H1 (cell line): ENCODE results near the gene SLC23A1. TPM values are rescaled to one million over a fixed set of nuclear protein-coding genes. Genes with fewer than 3 reads are reported as not detected.

ENCODE experiments used
- CTCF ChIA-PET: fragments of 300-600 bp; sonication (Branson Sonifier 250); formaldehyde crosslinking; loops from one replicate; lab custom pipeline; 2021; ENCODE audit not compliant: partially characterized antibody; lab: Charles Lee
- POLR2A ChIA-PET: fragments of 300-600 bp; sonication (Branson Sonifier 250); formaldehyde crosslinking; loops from one replicate; lab custom pipeline; 2021; ENCODE audit warnings: inconsistent platforms; ENCODE audit not compliant: partially characterized antibody; lab: Charles Lee
- DNase-seq, 2 experiments: peaks; one replicate each; pipeline versions ENCODE4 v3.0.0 to v3.0.0-alpha.2; 2010 to 2022; ENCODE audit warnings: low spot score in 2 of 2, low read depth in 1 of 2, mixed read lengths in 1 of 2
- FAIRE-seq: peaks from 2 replicates; lab custom pipeline; 2011; peaks lifted over from hg19 to GRCh38; lab: Jason Lieb, UNC
- H2AFZ ChIP-seq: 2 replicates; pipeline ENCODE4 v1.8.1; 2012; ENCODE audit warnings: low read length, inconsistent platforms
- H2AK5ac ChIP-seq: 2 replicates; pipeline ENCODE4 v1.6.1; 2013; ENCODE audit warnings: low read depth, low read length
- H2BK120ac ChIP-seq: replicated peaks from 2 replicates; pipeline ENCODE3; 2013; ENCODE audit warnings: low read depth, low read length, inconsistent platforms
- H2BK12ac ChIP-seq: 2 replicates; pipeline ENCODE4 v1.6.1; 2013; ENCODE audit warnings: low read depth, low read length
- H2BK15ac ChIP-seq: 2 replicates; pipeline ENCODE4 v1.6.1; 2013; ENCODE audit warnings: low read length
- H2BK20ac ChIP-seq: 2 replicates; pipeline ENCODE4 v1.6.1; 2013; ENCODE audit warnings: low read length
- H2BK5ac ChIP-seq: 2 replicates; pipeline ENCODE4 v1.6.1; 2013; ENCODE audit warnings: low read depth, low read length
- H3K14ac ChIP-seq: 2 replicates; pipeline ENCODE4 v1.6.1; 2013; ENCODE audit warnings: inconsistent platforms; ENCODE audit not compliant: insufficient read length
- H3K18ac ChIP-seq: 2 replicates; pipeline ENCODE4 v1.6.1; 2013; ENCODE audit warnings: low read length; ENCODE audit errors: extremely low read depth
- H3K23ac ChIP-seq: 2 replicates; pipeline ENCODE4 v1.6.1; 2013; ENCODE audit warnings: inconsistent platforms; ENCODE audit not compliant: insufficient read length
- H3K23me2 ChIP-seq: 2 replicates; pipeline ENCODE4 v1.6.1; 2013; ENCODE audit warnings: low read depth, low read length
- H3K27ac ChIP-seq: 2 replicates; pipeline ENCODE4 v1.6.1; 2011; ENCODE audit warnings: low read depth, low read length, inconsistent platforms
- H3K27me3 ChIP-seq, 4 experiments: replicated peaks in 1 of 4; 1 replicate in 1 of 4; 2 replicates in 3 of 4; pipeline versions ENCODE4 v1.6.1 to v1.8.1; 2011 to 2013; ENCODE audit warnings: low read length in 3 of 4, mild to moderate bottlenecking in 3 of 4, inconsistent platforms in 2 of 4, mixed read lengths in 2 of 4, moderate library complexity in 1 of 4; ENCODE audit not compliant: control insufficient read depth in 3 of 4, insufficient read depth in 3 of 4; ENCODE audit errors: extremely low read depth in 1 of 4
- H3K36me3 ChIP-seq, 4 experiments: 2 replicates each; pipeline versions ENCODE4 v1.6.1 to v1.8.1; 2011 to 2013; ENCODE audit warnings: mild to moderate bottlenecking in 4 of 4, low read length in 3 of 4, moderate library complexity in 2 of 4, control low read depth in 1 of 4, inconsistent platforms in 1 of 4; ENCODE audit not compliant: insufficient read depth in 4 of 4, control insufficient read depth in 2 of 4
- H3K4ac ChIP-seq: replicated peaks from 2 replicates; pipeline ENCODE3; 2013; ENCODE audit warnings: low read length, low read depth, mixed read lengths, inconsistent platforms; ENCODE audit not compliant: insufficient read length
- H3K4me1 ChIP-seq, 4 experiments: replicated peaks in 1 of 4; 1 replicate in 1 of 4; 2 replicates in 3 of 4; pipeline versions ENCODE4 v1.6.1 to v1.8.1; 2011 to 2013; ENCODE audit warnings: low read length in 3 of 4, inconsistent platforms in 2 of 4, mixed read lengths in 1 of 4; ENCODE audit not compliant: insufficient read depth in 4 of 4, control insufficient read depth in 3 of 4
- H3K4me2 ChIP-seq, 2 experiments: 2 replicates each; pipeline versions ENCODE4 v1.6.1 to v1.8.1; 2011 to 2013; ENCODE audit warnings: low read depth in 2 of 2, low read length in 2 of 2, control low read depth in 1 of 2, inconsistent platforms in 1 of 2, mild to moderate bottlenecking in 1 of 2; ENCODE audit not compliant: insufficient read depth in 1 of 2
- H3K4me3 ChIP-seq, 4 experiments: fragments of 200-600, 300-600 bp in 1 of 4; sonication (generic), shearing (Covaris generic), sonication (Bioruptor Twin) in 1 of 4; 2 replicates each; pipeline versions ENCODE4 v1.5.1 to v1.8.1; 2011 to 2016; ENCODE audit warnings: low read length in 4 of 4, low read depth in 3 of 4, control low read depth in 2 of 4, inconsistent platforms in 2 of 4, mild to moderate bottlenecking in 2 of 4, mixed read lengths in 1 of 4, moderate library complexity in 1 of 4; ENCODE audit not compliant: insufficient read depth in 2 of 4; ENCODE audit errors: extremely low read depth in 1 of 4
- H3K56ac ChIP-seq: replicated peaks from 2 replicates; pipeline ENCODE3; 2013; ENCODE audit warnings: low read depth, mild to moderate bottlenecking, mixed read lengths, low read length, inconsistent platforms; ENCODE audit not compliant: insufficient read length
- H3K79me1 ChIP-seq: 2 replicates; pipeline ENCODE4 v1.6.1; 2013; ENCODE audit warnings: low read depth, low read length, control low read depth
- H3K79me2 ChIP-seq, 2 experiments: 2 replicates each; pipeline versions ENCODE4 v1.6.1 to v1.8.1; 2012 to 2013; ENCODE audit warnings: low read length in 2 of 2, mild to moderate bottlenecking in 2 of 2, inconsistent platforms in 1 of 2; ENCODE audit not compliant: insufficient read depth in 2 of 2, control insufficient read depth in 1 of 2
- H3K9ac ChIP-seq, 4 experiments: replicated peaks in 1 of 4; 1 replicate in 1 of 4; 2 replicates in 3 of 4; pipeline versions ENCODE4 v1.6.1 to v1.8.1; 2011 to 2013; ENCODE audit warnings: low read depth in 3 of 4, low read length in 3 of 4, control low read depth in 2 of 4, mild to moderate bottlenecking in 2 of 4, moderate library complexity in 2 of 4, inconsistent platforms in 1 of 4; ENCODE audit errors: extremely low read depth in 1 of 4
- H3K9me3 ChIP-seq, 2 experiments: 2 replicates each; pipeline versions ENCODE4 v1.6.1 to v1.8.1; 2012 to 2013; ENCODE audit warnings: mild to moderate bottlenecking in 2 of 2, moderate library complexity in 2 of 2, control low read depth in 1 of 2, inconsistent platforms in 1 of 2, low read depth in 1 of 2, low read length in 1 of 2, mixed read lengths in 1 of 2; ENCODE audit not compliant: insufficient read depth in 2 of 2
- H4K20me1 ChIP-seq, 2 experiments: replicated peaks in 1 of 2; 2 replicates each; pipeline versions ENCODE3 to v1.8.1; 2011 to 2013; ENCODE audit warnings: inconsistent platforms in 2 of 2, low read length in 2 of 2, mild to moderate bottlenecking in 1 of 2; ENCODE audit not compliant: insufficient read depth in 2 of 2, control insufficient read depth in 1 of 2
- H4K5ac ChIP-seq: 2 replicates; pipeline ENCODE4 v1.6.1; 2013; ENCODE audit warnings: low read length, low read depth, mixed read lengths, inconsistent platforms; ENCODE audit not compliant: insufficient read length
- H4K8ac ChIP-seq: 2 replicates; pipeline ENCODE4 v1.8.0; 2013; ENCODE audit warnings: mild to moderate bottlenecking, moderate library complexity, low read length, inconsistent platforms; ENCODE audit not compliant: insufficient read depth; ENCODE audit errors: extremely low read depth
- H4K91ac ChIP-seq: replicated peaks from 2 replicates; pipeline ENCODE3; 2013; ENCODE audit warnings: low read length, mixed read lengths, inconsistent platforms; ENCODE audit not compliant: insufficient read length
- CBX5 ChIP-seq: fragments of 300-800, 300-1000 bp; sonication (generic); IDR thresholded peaks from 2 replicates; pipeline ENCODE4 v1.7.1; 2016; ENCODE audit warnings: antibody characterized with exemption, low read length, low read depth
- CREB1 ChIP-seq: IDR thresholded peaks from 2 replicates; pipeline ENCODE4 v1.6.1; 2012; ENCODE audit warnings: inconsistent platforms
- GABPA ChIP-seq: IDR thresholded peaks from 2 replicates; pipeline ENCODE4 v1.6.1; 2011; ENCODE audit warnings: mild to moderate bottlenecking, low read length, moderate library complexity, borderline replicate concordance; ENCODE audit not compliant: insufficient read depth
- GTF2F1 ChIP-seq: IDR thresholded peaks from 2 replicates; pipeline ENCODE4 v1.6.1; 2012; ENCODE audit warnings: low read depth, low read length, improper control_type of control experiment, borderline replicate concordance
- JUN ChIP-seq: IDR thresholded peaks from 2 replicates; pipeline ENCODE4 v1.6.1; 2011; ENCODE audit warnings: low read depth, mild to moderate bottlenecking, improper control_type of control experiment, low read length
- MAX ChIP-seq: IDR thresholded peaks from 2 replicates; pipeline ENCODE4 v1.6.1; 2012; ENCODE audit warnings: inconsistent platforms
- SIN3A ChIP-seq, 2 experiments: IDR thresholded peaks in 1 of 2; conservative IDR thresholded peaks in 1 of 2; 2 replicates each; pipeline ENCODE4 v1.6.1; 2011 to 2012; ENCODE audit warnings: low read length in 2 of 2, improper control_type of control experiment in 1 of 2, low read depth in 1 of 2, mild to moderate bottlenecking in 1 of 2
- SIX5 ChIP-seq: IDR thresholded peaks from 2 replicates; pipeline ENCODE4 v1.6.1; 2011; ENCODE audit warnings: mild to moderate bottlenecking, low read depth, low read length
- YY1 ChIP-seq: IDR thresholded peaks from 2 replicates; pipeline ENCODE4 v1.6.1; 2011; ENCODE audit warnings: low read depth, mild to moderate bottlenecking, low read length
- WGBS, 2 experiments: shearing (Covaris generic) in 1 of 2; methylation state at CpG; one replicate each; pipeline versions ENCODE4 v1.1.6 to v1.1.7; 2013 to 2015; ENCODE audit warnings: low lambda C conversion rate in 2 of 2, mixed read lengths in 2 of 2, inconsistent platforms in 1 of 2, low coverage in 1 of 2, missing lambda C conversion rate in 1 of 2; ENCODE audit not compliant: insufficient replicate concordance in 2 of 2, insufficient coverage in 1 of 2, insufficient read length in 1 of 2; ENCODE audit errors: extremely low coverage in 1 of 2, missing lambda C conversion rate in 1 of 2; 5-methylcytosine and 5-hydroxymethylcytosine counted together
- polyA plus RNA-seq, 7 experiments: library from polyadenylated mRNA; depleted of rRNA in 3 of 7; stranded (reverse) in 5 of 7; unstranded in 2 of 7; fragments of >200 nt in 5 of 7; fragments of 200-250 nt in 2 of 7; gene quantifications; 1 replicate in 5 of 7; 2 replicates in 1 of 7; 4 replicates in 1 of 7; pipeline versions ENCODE4 v1.2.1 to v1.2.3, GENCODE V29; 2011 to 2013; ENCODE audit warnings: missing spikeins in 2 of 7, mixed read lengths in 2 of 7
- total RNA-seq: library from RNA; stranded (reverse); fragmentation: NEBNext Ultra II Directional; extraction: Animal tissue kit (Norgen Biotek cat#: 25700); gene quantifications from 2 replicates; pipeline ENCODE4 v1.2.1, GENCODE V29; 2021
- TF ChIP-seq, protein P1 (sequence below): IDR thresholded peaks from 2 replicates; pipeline ENCODE4 v1.6.1; 2011; ENCODE audit warnings: low read depth, mild to moderate bottlenecking, low read length; ENCODE audit not compliant: insufficient read depth
- TF ChIP-seq, protein P2 (sequence below), 3 experiments: IDR thresholded peaks; 1 replicate in 2 of 3; 2 replicates in 1 of 3; pipeline versions ENCODE4 v1.5.1 to v1.6.1; 2011; ENCODE audit warnings: low read length in 3 of 3, mild to moderate bottlenecking in 3 of 3, inconsistent platforms in 2 of 3, low read depth in 1 of 3, moderate library complexity in 1 of 3; ENCODE audit not compliant: insufficient read depth in 1 of 3; ENCODE audit errors: control extremely low read depth in 1 of 3

SLC23A1 gene
- total and polyA plus RNA-seq, 2 of the 8 experiments (the other 6 are each of a cell fraction or from before 2014, with no cell fraction given) = not detected

GRCh38 chr5:139386050-139386438, 2.9 kb upstream of the SLC23A1 start:
- Histone ChIP-seq H3K56ac (no peak overlapping the region), H3K4ac (no peak overlapping the region), H3K9ac (no peak overlapping the region), H3K23me2 (no peaks in the 10 kb centered on the region), H3K18ac (no peak overlapping the region), H3K4me1 (peaks cover 3 to 12% (median 8%) of the 10 kb centered on the region in 4 experiments), H3K27me3 (no peaks in the 10 kb centered on the region), H4K91ac (no peak overlapping the region), H3K4me2 (no peak overlapping the region), H3K27ac (no peak overlapping the region), H2BK5ac (no peak overlapping the region; the same call in 1 of the 2 replicates), H2BK15ac (no peak overlapping the region), H3K23ac (no peak overlapping the region), H4K8ac (no peak overlapping the region), H3K79me2 (no peaks in the 10 kb centered on the region), H2AFZ (no peak overlapping the region), H3K14ac (no peak overlapping the region), H3K4me3 (no peak overlapping the region), H3K79me1 (no peaks in the 10 kb centered on the region; the same call in 1 of the 2 replicates), H2BK12ac (no peak overlapping the region), H3K9me3 (no peaks in the 10 kb centered on the region), H4K5ac (no peak overlapping the region), H2BK20ac (no peak overlapping the region), H2BK120ac (no peak overlapping the region), H4K20me1 (peaks cover 0 to 2% of the 10 kb centered on the region in 2 experiments), H3K36me3 (no peaks in the 10 kb centered on the region), H2AK5ac (no peak overlapping the region)
- 93% methylated on average over 5 of the region's 5 CpGs; no CpG with 5 or more reads in 1 of the 2 experiments for WGBS, 2 experiments
- FAIRE-seq = no peak
- POLR2A ChIA-PET = interaction anchor here (0.7 to 3.6 kb wide), 5 partner anchors 10 to 103 kb away, joined by 3 to 16 read pairs (median 3); no protein-coding TSS in a partner anchor
- CTCF ChIA-PET = interaction anchor here (1.1 to 2.7 kb wide), 2 partner anchors 17 to 218 kb away, joined by 5 to 15 read pairs; no protein-coding TSS in a partner anchor
- no peak for DNase-seq
- TF ChIP-seq, protein P1, sequence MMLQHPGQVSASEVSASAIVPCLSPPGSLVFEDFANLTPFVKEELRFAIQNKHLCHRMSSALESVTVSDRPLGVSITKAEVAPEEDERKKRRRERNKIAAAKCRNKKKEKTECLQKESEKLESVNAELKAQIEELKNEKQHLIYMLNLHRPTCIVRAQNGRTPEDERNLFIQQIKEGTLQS = no peak
- TF ChIP-seq YY1 (no peak), GABPA (no peak), CREB1 (no peak), CBX5 (no peak), SIN3A (conservative IDR thresholded peaks at IDR 0.05 in 1 of 2, IDR thresholded peaks at IDR 0.05 in 1 of 2; ENCODE audit: low read depth in 1 of 2, low read length in 2 of 2) (no peak), GTF2F1 (no peak), JUN (no peak), SIX5 (no peak), MAX (no peak)
- TF ChIP-seq, protein P2, sequence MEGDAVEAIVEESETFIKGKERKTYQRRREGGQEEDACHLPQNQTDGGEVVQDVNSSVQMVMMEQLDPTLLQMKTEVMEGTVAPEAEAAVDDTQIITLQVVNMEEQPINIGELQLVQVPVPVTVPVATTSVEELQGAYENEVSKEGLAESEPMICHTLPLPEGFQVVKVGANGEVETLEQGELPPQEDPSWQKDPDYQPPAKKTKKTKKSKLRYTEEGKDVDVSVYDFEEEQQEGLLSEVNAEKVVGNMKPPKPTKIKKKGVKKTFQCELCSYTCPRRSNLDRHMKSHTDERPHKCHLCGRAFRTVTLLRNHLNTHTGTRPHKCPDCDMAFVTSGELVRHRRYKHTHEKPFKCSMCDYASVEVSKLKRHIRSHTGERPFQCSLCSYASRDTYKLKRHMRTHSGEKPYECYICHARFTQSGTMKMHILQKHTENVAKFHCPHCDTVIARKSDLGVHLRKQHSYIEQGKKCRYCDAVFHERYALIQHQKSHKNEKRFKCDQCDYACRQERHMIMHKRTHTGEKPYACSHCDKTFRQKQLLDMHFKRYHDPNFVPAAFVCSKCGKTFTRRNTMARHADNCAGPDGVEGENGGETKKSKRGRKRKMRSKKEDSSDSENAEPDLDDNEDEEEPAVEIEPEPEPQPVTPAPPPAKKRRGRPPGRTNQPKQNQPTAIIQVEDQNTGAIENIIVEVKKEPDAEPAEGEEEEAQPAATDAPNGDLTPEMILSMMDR (IDR thresholded peaks at IDR 0.05; ENCODE audit: control extremely low read depth in 1 of 3, insufficient read depth in 1 of 3, low read depth in 1 of 3, low read length in 3 of 3) = no peak
